Sciatic nerve (tissue), 2 donors: ENCODE results near the gene VDR. TPM values are rescaled to one million over a fixed set of nuclear protein-coding genes. Genes with fewer than 3 reads are reported as not detected.

Experiments
- ATAC-seq: fragments of 200-7000 bp; cut with Tn5 transposase; one replicate; pipeline ENCODE4 v1.9.1; 2020; ENCODE audit warnings: mild to moderate bottlenecking, moderate library complexity
- DNase-seq: peaks from one replicate; pipeline ENCODE4 v3.0.0-alpha.2; 2020; ENCODE audit warnings: low spot score
- intact Hi-C: fragments of 100-400 bp; cut with DNase I; formaldehyde crosslinking; loops from one replicate; pipeline ENCODE4 v1.14.2; 2022
- total RNA-seq: library from RNA; stranded (reverse); fragmentation: NEBNext Ultra II Directional; extraction: Animal tissue kit (Norgen Biotek cat#: 25700); gene quantifications from one replicate; pipeline ENCODE4 v1.2.1, GENCODE V29; 2021
- donor health status: DM: no; HTN: no; CAD: no.
- donor health status: DM: no; HTN: no; CAD: no.

Gene VDR
- total RNA-seq, 1 donor from 2014 or later = 1.9 TPM

DNA sequence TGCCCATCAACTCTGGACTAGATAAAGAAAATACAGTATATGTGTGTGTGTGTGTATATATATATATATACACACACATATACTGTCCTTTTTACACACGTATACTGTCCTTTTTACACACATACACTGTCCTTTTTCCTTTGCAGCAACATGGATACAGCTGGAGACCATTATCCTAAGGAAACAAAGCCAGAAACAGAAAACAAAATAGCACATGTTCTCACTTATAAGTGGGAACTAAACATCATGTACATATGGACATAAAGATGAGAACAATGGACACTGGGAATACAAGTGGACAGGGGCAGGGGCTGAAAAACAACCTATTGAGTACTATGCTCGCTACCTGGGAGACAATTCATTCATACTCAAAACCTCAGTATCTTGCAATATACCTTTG is 23.7 kb downstream of the VDR start:
- no peak for ATAC-seq
- intact Hi-C loops = no loop called here
- no peak for DNase-seq

- ATAC-seq (no peak), DNase-seq (no peak)
- intact Hi-C loops = no loop called here
Measured at GRCh38 chr12:47878918-47879481, 25.8 kb downstream of the VDR start.

GRCh38 chr12:47878293-47878917 is 26.4 kb downstream of the VDR start:
- DNase-seq = no peak
- intact Hi-C loops = no loop called here
- no peak for ATAC-seq

DNA sequence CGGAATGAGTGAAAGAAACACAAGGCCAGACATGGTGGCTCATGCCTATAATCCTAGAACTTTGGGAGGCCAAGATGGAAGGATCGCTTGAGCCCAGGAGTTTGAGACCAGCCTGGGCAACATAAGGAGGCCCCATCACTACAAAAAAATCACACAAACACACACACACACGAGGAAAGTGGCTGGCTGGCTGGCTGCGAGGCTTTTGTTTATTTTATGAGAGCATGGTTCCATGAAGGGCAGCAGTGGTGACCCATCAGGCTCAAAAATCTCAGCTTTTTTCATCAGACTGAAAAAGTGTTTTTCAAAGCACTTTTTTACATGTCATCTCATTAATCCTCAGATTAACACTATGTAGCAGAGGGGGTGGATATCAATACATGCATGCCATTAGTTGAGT is 27.7 kb downstream of the VDR start:
- DNase-seq = no peak
- intact Hi-C loops = no loop called here

GRCh38 chr12:47876440-47876960 is 28.3 kb downstream of the VDR start:
- ATAC-seq (no peak), DNase-seq (no peak)
- intact Hi-C loops = no loop called here

More for the DNA sequence above, 27.7 kb downstream of the VDR start:
- no peak for ATAC-seq

GRCh38 chr12:47875746-47876439 is 28.9 kb downstream of the VDR start:
- ATAC-seq = no peak
- intact Hi-C loops = no loop called here

GRCh38 chr12:47874316-47874715 is 30.5 kb downstream of the VDR start:
- DNase-seq (no peak), ATAC-seq (no peak)
- intact Hi-C loops = no loop called here

More at GRCh38 chr12:47875746-47876439, 28.9 kb downstream of the VDR start:
- no peak for DNase-seq

- intact Hi-C loops = no loop called here
- peak; percentile 73 for DNase-seq
- peak; percentile 97 for ATAC-seq
Measured at GRCh38 chr12:47870175-47870781, 34.5 kb downstream of the VDR start.

DNA sequence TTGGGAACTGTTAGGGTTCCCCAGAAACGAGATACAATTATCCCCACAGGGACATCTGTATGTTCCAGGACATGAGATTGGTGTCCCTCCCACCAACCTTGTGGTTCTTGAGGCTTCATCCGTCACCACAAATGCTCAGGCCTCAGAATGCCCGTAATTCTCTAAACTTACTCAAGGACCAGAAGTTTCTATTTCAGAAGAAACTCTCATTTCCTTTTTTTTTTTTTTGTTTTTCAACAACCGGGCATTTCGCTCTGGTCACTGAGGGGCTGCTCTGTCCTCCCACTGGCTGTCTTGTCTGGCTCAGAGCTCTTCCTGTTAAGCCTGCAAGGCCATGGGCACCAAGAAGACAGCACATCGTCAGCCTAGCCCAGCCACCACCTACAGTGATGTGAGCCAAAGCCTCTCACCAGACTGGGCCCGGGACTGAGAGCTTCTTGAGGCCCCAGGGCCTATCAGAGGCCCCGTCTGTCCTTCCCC is 36.2 kb downstream of the VDR start:
- ATAC-seq (no peak), DNase-seq (no peak)
- intact Hi-C loops = no loop called here

DNA sequence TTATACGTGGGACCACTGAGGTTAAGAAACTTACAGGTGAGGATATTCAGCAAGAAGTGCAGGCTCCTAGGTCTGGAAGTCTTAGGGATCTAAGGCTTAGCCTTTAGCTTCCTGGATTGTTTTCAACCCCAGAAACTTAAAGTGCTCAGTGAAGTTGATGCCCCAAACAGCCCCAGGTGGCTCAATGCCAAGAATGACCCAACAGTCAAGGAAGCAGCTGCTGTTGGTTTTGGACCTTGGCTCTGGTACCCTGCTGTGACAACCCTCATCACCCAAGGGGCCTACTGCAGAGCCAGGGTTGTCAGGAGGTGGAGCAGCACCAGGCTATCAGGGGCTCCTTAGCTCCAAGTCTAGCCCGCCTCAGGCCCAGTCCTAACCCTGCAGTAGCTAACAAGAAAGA is 36.8 kb downstream of the VDR start:
- DNase-seq (no peak), ATAC-seq (no peak)
- intact Hi-C loops = no loop called here

- intact Hi-C loops = no loop called here
- peak; percentile 27 for ATAC-seq
- DNase-seq = no peak
Measured at GRCh38 chr12:47867495-47867941, 37.3 kb downstream of the VDR start.

DNA sequence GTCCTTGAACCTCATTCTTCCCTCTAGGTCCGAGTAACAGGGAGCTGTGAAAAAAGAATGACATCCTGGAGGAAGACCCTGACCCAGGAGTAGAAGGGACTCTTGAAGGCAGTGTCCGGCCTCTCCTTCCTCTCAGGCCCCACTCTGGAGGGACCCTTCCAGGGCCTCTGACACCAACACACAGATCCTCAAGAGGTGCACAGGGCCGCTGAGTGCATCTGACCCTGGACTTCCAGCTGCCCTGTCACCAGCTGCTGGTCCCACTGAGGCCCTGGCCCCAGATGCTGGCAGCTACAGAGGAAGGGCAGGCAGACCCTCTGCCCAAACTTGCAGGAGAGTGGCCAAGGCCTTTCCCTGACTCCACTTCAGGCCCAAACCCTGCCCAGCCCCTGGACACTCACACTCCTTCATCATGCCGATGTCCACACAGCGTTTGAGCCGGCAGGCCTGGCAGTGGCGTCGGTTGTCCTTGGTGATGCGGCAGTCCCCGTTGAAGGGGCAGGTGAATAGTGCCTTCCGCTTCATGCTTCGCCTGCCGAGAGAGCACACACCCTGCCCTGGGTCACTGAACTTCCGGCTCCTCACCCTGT is 40.1 kb downstream of the VDR start:
- no peak for ATAC-seq
- intact Hi-C loops = no loop called here
- no peak for DNase-seq

DNA sequence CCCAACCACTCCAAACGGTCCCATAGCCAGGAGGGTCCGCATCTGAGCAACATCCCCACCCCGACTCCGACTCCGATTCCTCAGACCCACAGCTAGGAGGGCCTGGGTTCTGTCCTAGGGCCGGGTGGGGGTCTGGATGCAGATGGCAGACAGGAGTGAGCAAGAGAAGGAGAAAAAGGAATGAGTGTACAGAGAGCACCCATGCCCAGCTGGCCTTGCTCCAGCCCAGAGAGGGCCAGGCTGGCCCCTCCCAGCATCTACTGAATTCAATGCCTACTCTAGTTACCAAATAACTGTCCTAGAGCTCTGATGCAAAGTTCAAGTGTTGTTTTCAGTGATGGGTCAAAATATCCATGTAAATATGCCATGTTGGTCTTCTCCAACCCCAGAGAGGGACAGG is 40.8 kb downstream of the VDR start:
- DNase-seq (no peak), ATAC-seq (no peak)
- intact Hi-C loops = no loop called here

DNA sequence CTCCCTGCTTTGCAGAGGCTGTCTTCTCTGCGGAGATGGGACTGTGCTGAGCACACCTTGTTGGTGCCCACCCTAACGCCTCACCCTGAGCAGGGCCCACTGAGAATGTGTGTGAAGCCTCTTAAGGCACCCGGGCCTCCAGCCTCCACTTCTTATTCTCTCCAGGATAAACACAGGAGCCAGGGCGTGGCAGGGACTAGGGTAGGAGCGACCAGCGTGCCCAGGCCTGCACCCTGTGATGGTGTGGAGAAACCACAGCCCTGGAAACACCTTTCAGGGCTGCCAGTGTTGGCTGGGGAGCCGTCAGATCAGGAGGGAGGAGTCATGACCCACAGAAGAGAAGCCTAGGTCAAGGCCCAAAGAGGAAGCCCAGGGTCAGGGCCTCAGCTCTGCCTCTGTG is 41.3 kb downstream of the VDR start:
- ATAC-seq (no peak), DNase-seq (no peak)
- intact Hi-C loops = no loop called here

DNA sequence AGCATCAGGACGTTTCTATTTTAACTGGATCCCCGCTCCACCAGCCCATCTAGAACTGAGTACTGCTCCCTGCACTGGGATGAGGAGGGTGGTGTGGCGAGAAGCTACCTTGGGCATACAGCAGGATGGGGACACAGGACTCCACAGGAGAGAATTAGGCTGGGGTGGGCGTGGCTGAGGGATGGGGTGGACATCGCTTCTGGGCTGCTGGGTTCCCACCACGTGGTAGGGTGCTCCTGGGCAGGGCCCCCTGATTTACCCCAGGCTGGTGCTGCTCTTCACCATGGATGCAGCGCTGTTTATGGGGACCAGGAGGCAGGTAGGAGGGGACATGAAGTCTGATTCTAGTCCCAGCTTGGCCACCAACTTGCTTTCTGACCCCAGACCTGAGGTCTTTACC is 41.9 kb downstream of the VDR start:
- ATAC-seq (no peak), DNase-seq (no peak)
- intact Hi-C loops = no loop called here

DNA sequence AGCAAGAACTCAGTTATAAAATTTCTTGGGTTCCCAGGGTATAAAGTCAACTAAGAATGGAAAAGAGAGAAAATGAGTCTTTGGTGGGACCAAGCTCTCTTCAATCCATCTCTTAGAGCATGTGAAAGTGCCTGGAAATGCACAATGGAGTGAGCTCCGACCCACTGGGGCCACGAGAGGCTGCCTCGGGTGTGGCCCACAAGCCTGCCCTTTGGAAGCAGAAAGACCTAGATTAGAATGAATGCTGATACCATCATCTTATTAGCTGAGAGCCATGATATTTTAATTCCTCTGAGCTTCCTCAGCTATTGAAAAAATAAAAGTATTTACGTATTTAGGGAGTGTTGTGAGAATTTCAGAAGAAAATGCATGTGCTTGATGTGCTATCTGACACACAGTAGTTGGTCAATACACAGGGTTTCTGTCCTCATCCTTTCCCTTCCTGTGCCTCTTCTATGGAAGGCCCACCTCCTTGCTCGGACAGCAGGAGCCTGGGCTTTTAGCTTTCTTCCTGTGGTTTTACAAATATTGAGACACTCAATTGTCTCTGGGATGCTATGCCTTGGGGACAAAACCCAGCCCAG is 42.5 kb downstream of the VDR start:
- no peak for DNase-seq
- intact Hi-C loops = no loop called here
- ATAC-seq = no peak

- DNase-seq (no peak), ATAC-seq (no peak)
- intact Hi-C loops = no loop called here
Measured at GRCh38 chr12:47860873-47861272, 43.9 kb downstream of the VDR start.

DNA sequence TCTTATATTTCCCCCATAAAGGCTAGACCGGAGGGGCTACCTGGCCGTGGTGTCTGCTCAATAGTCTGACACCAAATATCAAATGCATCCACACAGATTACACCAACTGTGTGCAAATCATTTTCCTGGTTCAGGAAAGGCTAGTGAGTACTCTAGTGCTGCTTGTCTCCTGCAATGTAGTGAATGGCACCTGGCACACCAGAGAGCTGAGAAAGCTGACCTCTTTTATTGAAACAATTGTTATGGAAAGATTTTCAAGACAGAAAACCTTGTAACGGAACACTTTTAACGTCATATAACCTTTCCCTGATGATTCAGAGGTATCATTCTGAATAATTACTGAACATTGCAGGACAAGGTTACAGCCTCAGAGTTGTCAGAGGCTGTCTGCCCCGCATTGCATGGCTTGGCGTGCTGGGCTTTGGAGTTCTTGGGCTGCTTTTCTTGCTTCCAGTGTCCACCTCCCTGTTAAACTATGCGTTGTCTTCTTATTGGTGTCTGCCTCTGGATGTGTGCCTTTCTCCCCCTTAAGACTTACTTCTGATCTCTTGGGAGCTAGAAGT is 44.4 kb downstream of the VDR start:
- no peak for ATAC-seq
- no peak for DNase-seq
- intact Hi-C loops = no loop called here
